ENCODE results near the gene CDK2AP2. TPM values are rescaled to one million over a fixed set of nuclear protein-coding genes. Genes with fewer than 3 reads are reported as not detected.

Gene CDK2AP2
- total RNA-seq, 1 donor from 2014 or later: 45.0 TPM

- no peak for TF ChIP-seq EZH2 (IDR thresholded peaks at IDR 0.05; ENCODE audit: insufficient read depth, low read length)
- TF ChIP-seq, protein P1, sequence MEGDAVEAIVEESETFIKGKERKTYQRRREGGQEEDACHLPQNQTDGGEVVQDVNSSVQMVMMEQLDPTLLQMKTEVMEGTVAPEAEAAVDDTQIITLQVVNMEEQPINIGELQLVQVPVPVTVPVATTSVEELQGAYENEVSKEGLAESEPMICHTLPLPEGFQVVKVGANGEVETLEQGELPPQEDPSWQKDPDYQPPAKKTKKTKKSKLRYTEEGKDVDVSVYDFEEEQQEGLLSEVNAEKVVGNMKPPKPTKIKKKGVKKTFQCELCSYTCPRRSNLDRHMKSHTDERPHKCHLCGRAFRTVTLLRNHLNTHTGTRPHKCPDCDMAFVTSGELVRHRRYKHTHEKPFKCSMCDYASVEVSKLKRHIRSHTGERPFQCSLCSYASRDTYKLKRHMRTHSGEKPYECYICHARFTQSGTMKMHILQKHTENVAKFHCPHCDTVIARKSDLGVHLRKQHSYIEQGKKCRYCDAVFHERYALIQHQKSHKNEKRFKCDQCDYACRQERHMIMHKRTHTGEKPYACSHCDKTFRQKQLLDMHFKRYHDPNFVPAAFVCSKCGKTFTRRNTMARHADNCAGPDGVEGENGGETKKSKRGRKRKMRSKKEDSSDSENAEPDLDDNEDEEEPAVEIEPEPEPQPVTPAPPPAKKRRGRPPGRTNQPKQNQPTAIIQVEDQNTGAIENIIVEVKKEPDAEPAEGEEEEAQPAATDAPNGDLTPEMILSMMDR (IDR thresholded peaks at IDR 0.05; ENCODE audit: insufficient read depth, low read depth, low read length): no peak
- peaks cover 6% of the 10 kb centered on the region for H3K4me1 Mint-ChIP-seq (ENCODE audit: low read depth, unreplicated experiment)
- no peaks in the 10 kb centered on the region for H3K27me3 ChIP-seq (ENCODE audit: insufficient read depth, low read length)
- H3K36me3 ChIP-seq (ENCODE audit: insufficient read depth, low read length): peaks cover 2% of the 10 kb centered on the region
- no peak overlapping the region for H2AFZ ChIP-seq (ENCODE audit: low read depth, low read length)
- H3K9me3 ChIP-seq (ENCODE audit: insufficient read depth, low read depth, low read length): no peaks in the 10 kb centered on the region
- H3K4me3 ChIP-seq (ENCODE audit: insufficient read depth, low read depth, low read length): no peak overlapping the region
- DNase-seq (ENCODE audit: low read depth): no peak
- peaks cover 14% of the 10 kb centered on the region for H3K36me3 Mint-ChIP-seq (ENCODE audit: low read depth, unreplicated experiment)
- H3K9me3 Mint-ChIP-seq (ENCODE audit: unreplicated experiment): no peaks in the 10 kb centered on the region
- H4K20me1 ChIP-seq (ENCODE audit: insufficient read depth, low read length): peaks cover 37% of the 10 kb centered on the region
- peaks cover 24% of the 10 kb centered on the region for H3K79me2 ChIP-seq (ENCODE audit: insufficient read depth, low read length)
- H3K9ac ChIP-seq (ENCODE audit: low read length): no peak overlapping the region
- H3K4me1 ChIP-seq (ENCODE audit: insufficient read depth, low read length): peaks cover 26% of the 10 kb centered on the region
- H3K4me3 Mint-ChIP-seq (ENCODE audit: unreplicated experiment): no peak overlapping the region
- H3K27ac ChIP-seq (ENCODE audit: low read depth, low read length): no peak overlapping the region
- no peak overlapping the region for H3K27ac Mint-ChIP-seq (ENCODE audit: unreplicated experiment)
- H3K4me2 ChIP-seq (ENCODE audit: low read length): no peak overlapping the region
- H3K27me3 Mint-ChIP-seq (ENCODE audit: low read depth, unreplicated experiment): no peaks in the 10 kb centered on the region
- FAIRE-seq: no peak
These were observed 6.1 kb downstream of the CDK2AP2 start for GRCh38 chr11:67501854-67502253.

DNA sequence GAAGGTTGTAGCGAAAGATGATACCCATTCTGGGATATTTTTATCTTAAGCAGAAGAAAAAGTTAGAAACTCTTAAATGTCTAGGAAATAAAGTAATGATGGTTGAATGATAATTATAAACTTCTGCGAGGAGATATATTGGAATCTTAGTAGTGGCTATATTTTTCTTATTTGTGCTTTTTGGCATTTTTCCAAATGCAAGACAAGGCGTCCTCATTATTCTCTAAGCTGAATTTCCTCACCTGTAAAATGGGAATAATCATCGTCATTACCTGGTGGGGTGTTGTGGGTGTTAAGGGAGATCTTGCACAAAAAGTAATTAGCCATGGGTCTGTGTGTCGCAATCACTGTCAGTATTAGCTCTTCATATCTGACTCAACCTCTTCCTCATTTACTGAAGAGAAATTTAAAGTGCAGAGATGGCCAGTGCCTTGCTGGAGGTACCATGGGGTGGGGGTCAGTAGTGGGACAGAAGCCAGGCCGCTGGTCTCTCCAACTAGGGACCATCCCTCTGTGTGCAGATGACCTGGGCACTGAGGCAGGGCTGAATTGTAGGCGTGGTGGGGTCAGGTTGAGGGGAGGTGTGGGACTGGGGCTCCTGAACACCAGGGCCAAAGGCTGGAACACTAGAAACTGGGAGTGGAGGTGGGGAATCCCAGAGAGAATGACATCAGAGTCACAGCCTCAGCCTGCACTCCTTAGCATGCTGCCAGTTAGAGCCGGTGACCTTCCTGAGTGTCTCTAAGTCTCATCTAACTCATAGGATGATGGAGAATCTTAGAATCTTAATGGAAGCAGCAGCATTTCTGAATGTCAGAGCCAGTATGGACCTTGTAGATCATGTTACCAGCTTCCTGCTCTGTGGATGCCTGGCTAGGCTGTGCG is 6.9 kb downstream of the CDK2AP2 start:
- Histone ChIP-seq H3K4me3 (ENCODE audit: insufficient read depth, low read depth, low read length) (no peak overlapping the region), H2AFZ (ENCODE audit: low read depth, low read length) (no peak overlapping the region), H4K20me1 (ENCODE audit: insufficient read depth, low read length) (peaks cover 31% of the 10 kb centered on the region), H3K36me3 (ENCODE audit: insufficient read depth, low read length) (peaks cover 2% of the 10 kb centered on the region), H3K9me3 (ENCODE audit: insufficient read depth, low read depth, low read length) (no peaks in the 10 kb centered on the region), H3K27ac (ENCODE audit: low read depth, low read length) (no peak overlapping the region), H3K4me1 (ENCODE audit: insufficient read depth, low read length) (peaks cover 19% of the 10 kb centered on the region), H3K4me2 (ENCODE audit: low read length) (no peak overlapping the region), H3K9ac (ENCODE audit: low read length) (no peak overlapping the region), H3K79me2 (ENCODE audit: insufficient read depth, low read length) (peaks cover 18% of the 10 kb centered on the region), H3K27me3 (ENCODE audit: insufficient read depth, low read length) (no peaks in the 10 kb centered on the region)
- Mint-ChIP-seq H3K4me3 (ENCODE audit: unreplicated experiment) (peak overlapping the region; percentile 21), H3K4me1 (ENCODE audit: low read depth, unreplicated experiment) (no peaks in the 10 kb centered on the region), H3K36me3 (ENCODE audit: low read depth, unreplicated experiment) (peaks cover 14% of the 10 kb centered on the region), H3K9me3 (ENCODE audit: unreplicated experiment) (no peaks in the 10 kb centered on the region), H3K27me3 (ENCODE audit: low read depth, unreplicated experiment) (no peaks in the 10 kb centered on the region), H3K27ac (ENCODE audit: unreplicated experiment) (no peak overlapping the region)
- FAIRE-seq: no peak
- no peak for DNase-seq (ENCODE audit: low read depth)
- TF ChIP-seq EZH2 (IDR thresholded peaks at IDR 0.05; ENCODE audit: insufficient read depth, low read length): no peak
- TF ChIP-seq, protein P1 (IDR thresholded peaks at IDR 0.05; ENCODE audit: insufficient read depth, low read depth, low read length): no peak

- H3K4me2 ChIP-seq (ENCODE audit: low read length): no peak overlapping the region
- H3K27ac Mint-ChIP-seq (ENCODE audit: unreplicated experiment): no peak overlapping the region
- peaks cover 29% of the 10 kb centered on the region for H4K20me1 ChIP-seq (ENCODE audit: insufficient read depth, low read length)
- no peak overlapping the region for H2AFZ ChIP-seq (ENCODE audit: low read depth, low read length)
- no peak overlapping the region for H3K4me3 Mint-ChIP-seq (ENCODE audit: unreplicated experiment)
- no peak overlapping the region for H3K9ac ChIP-seq (ENCODE audit: low read length)
- no peak overlapping the region for H3K4me3 ChIP-seq (ENCODE audit: insufficient read depth, low read depth, low read length)
- TF ChIP-seq EZH2 (IDR thresholded peaks at IDR 0.05; ENCODE audit: insufficient read depth, low read length): no peak
- TF ChIP-seq, protein P1 (IDR thresholded peaks at IDR 0.05; ENCODE audit: insufficient read depth, low read depth, low read length): no peak
- H3K27me3 ChIP-seq (ENCODE audit: insufficient read depth, low read length): no peaks in the 10 kb centered on the region
- no peaks in the 10 kb centered on the region for H3K27me3 Mint-ChIP-seq (ENCODE audit: low read depth, unreplicated experiment)
- DNase-seq (ENCODE audit: low read depth): no peak
- H3K4me1 ChIP-seq (ENCODE audit: insufficient read depth, low read length): peaks cover 13% of the 10 kb centered on the region
- H3K4me1 Mint-ChIP-seq (ENCODE audit: low read depth, unreplicated experiment): no peaks in the 10 kb centered on the region
- no peak overlapping the region for H3K27ac ChIP-seq (ENCODE audit: low read depth, low read length)
- H3K36me3 ChIP-seq (ENCODE audit: insufficient read depth, low read length): peaks cover 2% of the 10 kb centered on the region
- FAIRE-seq: no peak
- H3K36me3 Mint-ChIP-seq (ENCODE audit: low read depth, unreplicated experiment): peaks cover 14% of the 10 kb centered on the region
- peaks cover 18% of the 10 kb centered on the region for H3K79me2 ChIP-seq (ENCODE audit: insufficient read depth, low read length)
- no peaks in the 10 kb centered on the region for H3K9me3 Mint-ChIP-seq (ENCODE audit: unreplicated experiment)
- H3K9me3 ChIP-seq (ENCODE audit: insufficient read depth, low read depth, low read length): no peaks in the 10 kb centered on the region
These were observed 7.5 kb downstream of the CDK2AP2 start for GRCh38 chr11:67500484-67500821.

Data from astrocyte (in vitro differentiated cells and primary cell).